GM19239 (cell line): Measurements from ENCODE around the gene CBR3.
A peak's percentile ranks its signal among the peaks of the same experiment; 100 is the strongest.

Experiments used
- DNase-seq: peaks from one replicate; pipeline ENCODE4 v3.0.0; 2011; ENCODE audit warnings: low spot score; ENCODE audit not compliant: insufficient read length
- FAIRE-seq: peaks from 2 replicates; lab custom pipeline; 2011; peaks lifted over from hg19 to GRCh38; lab: Jason Lieb, UNC

CBR3 gene

GRCh38 chr21:36148886-36149285, 14.0 kb downstream of the CBR3 start:
- FAIRE-seq = no peak
- DNase-seq = no peak

- DNase-seq (no peak), FAIRE-seq (peak; percentile 48)
These were observed 15.2 kb downstream of the CBR3 start for GRCh38 chr21:36149788-36150711.

GRCh38 chr21:36155603-36156338, 20.9 kb downstream of the CBR3 start:
- FAIRE-seq (no peak), DNase-seq (no peak)

GRCh38 chr21:36156339-36156814, 21.5 kb downstream of the CBR3 start:
- peak; percentile 96 for DNase-seq
- FAIRE-seq = peak; percentile 96

- no peak for FAIRE-seq
- DNase-seq = peak; percentile 21
These were observed 22.2 kb downstream of the CBR3 start, which contains the start of gene DOP1B for GRCh38 chr21:36156815-36157670. Gene DOP1B (plus strand): TSS chr21:36156824. CDS start chr21:36164734, 7,910 bp downstream.

GRCh38 chr21:36159356-36159921, 24.6 kb downstream of the CBR3 start:
- DNase-seq (no peak), FAIRE-seq (no peak)

- no peak for FAIRE-seq
- DNase-seq = no peak
These were observed 25.9 kb downstream of the CBR3 start for GRCh38 chr21:36160850-36161178.

- DNase-seq (no peak), FAIRE-seq (no peak)
These were observed 27.8 kb downstream of the CBR3 start for GRCh38 chr21:36162631-36163030.

GRCh38 chr21:36163750-36164741, 29.2 kb downstream of the CBR3 start:
- DNase-seq (no peak), FAIRE-seq (no peak)

- FAIRE-seq (no peak), DNase-seq (no peak)
These were observed 30.5 kb downstream of the CBR3 start for GRCh38 chr21:36165356-36165755.

GRCh38 chr21:36166705-36167104, 31.8 kb downstream of the CBR3 start:
- FAIRE-seq = no peak
- DNase-seq = no peak

GRCh38 chr21:36167541-36167940, 32.7 kb downstream of the CBR3 start:
- no peak for FAIRE-seq
- no peak for DNase-seq

GRCh38 chr21:36169470-36170128, 34.7 kb downstream of the CBR3 start:
- no peak for FAIRE-seq
- DNase-seq = no peak

GRCh38 chr21:36170823-36171222, 35.9 kb downstream of the CBR3 start:
- no peak for FAIRE-seq

GRCh38 chr21:36171336-36171735, 36.5 kb downstream of the CBR3 start:
- FAIRE-seq = no peak

More at GRCh38 chr21:36170823-36171222, 35.9 kb downstream of the CBR3 start:
- DNase-seq = no peak

GRCh38 chr21:36171741-36172331, 37.0 kb downstream of the CBR3 start:
- FAIRE-seq = no peak
- no peak for DNase-seq

More at GRCh38 chr21:36171336-36171735, 36.5 kb downstream of the CBR3 start:
- DNase-seq = no peak

- DNase-seq = no peak
- FAIRE-seq = no peak
These were observed 39.9 kb downstream of the CBR3 start for GRCh38 chr21:36174780-36175179.
